Measurements from ENCODE around the gene CCDC83.

DNA sequence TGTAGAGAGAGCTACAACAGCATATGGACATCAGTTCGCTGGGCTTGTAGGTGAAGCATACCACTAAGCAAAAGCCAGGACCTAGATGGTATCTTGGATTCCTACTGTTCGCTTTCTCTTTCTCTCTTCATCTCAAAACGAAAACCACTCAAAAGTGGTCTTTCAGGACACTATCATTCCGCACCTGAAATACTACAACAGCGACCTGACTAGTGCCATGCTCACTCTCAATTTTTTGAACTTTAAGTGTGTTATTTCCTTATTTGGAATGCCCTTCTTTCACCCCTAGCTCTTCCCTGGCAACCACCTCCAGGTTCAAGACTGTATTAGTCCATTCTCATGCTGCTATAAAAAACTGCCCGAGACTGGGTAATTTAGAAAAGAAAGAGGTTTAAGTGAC is 59.2 kb downstream of the CCDC83 start:
- TF ChIP-seq RARB (CRISPR knock-in tag; IDR thresholded peaks at IDR 0.05) (no peak), ZC3H10 (CRISPR knock-in tag; IDR thresholded peaks at IDR 0.05) (no peak), TOX (CRISPR knock-in tag; IDR thresholded peaks at IDR 0.05; ENCODE audit: borderline replicate concordance) (no peak), PPARA (CRISPR knock-in tag; IDR thresholded peaks at IDR 0.05; ENCODE audit: borderline replicate concordance) (no peak), SNAI2 (CRISPR knock-in tag; IDR thresholded peaks at IDR 0.05) (no peak), ZFP3 (CRISPR knock-in tag; IDR thresholded peaks at IDR 0.05) (no peak), ARNTL (CRISPR knock-in tag; IDR thresholded peaks at IDR 0.05; ENCODE audit: borderline replicate concordance, low read depth) (no peak), TCF4 (CRISPR knock-in tag; IDR thresholded peaks at IDR 0.05; ENCODE audit: borderline replicate concordance) (no peak)

Data from SK-N-SH treated with all-trans-retinoic acid at 6 μM for 48 hours (cell line).